H1 (cell line): ENCODE measurements around the gene LY6G6F. TPM values are rescaled to one million over a fixed set of nuclear protein-coding genes. Genes with fewer than 3 reads are reported as not detected.

Experiments used
- ASH2L ChIP-seq: fragments of 200-600, 300-600 bp; sonication (generic); IDR thresholded peaks from one replicate; pipeline ENCODE4 v1.7.1; 2017; ENCODE audit warnings: low read length
- BACH1 ChIP-seq: IDR thresholded peaks from 2 replicates; pipeline ENCODE4 v1.6.1; 2012; ENCODE audit warnings: low read length, improper control_type of control experiment
- CREB1 ChIP-seq: IDR thresholded peaks from 2 replicates; pipeline ENCODE4 v1.6.1; 2012; ENCODE audit warnings: inconsistent platforms
- CTBP2 ChIP-seq: IDR thresholded peaks from 2 replicates; pipeline ENCODE4 v1.7.0; 2011; ENCODE audit warnings: borderline replicate concordance, mild to moderate bottlenecking, moderate library complexity, mixed read lengths, low read length; ENCODE audit not compliant: insufficient read depth, insufficient read length
- EP300 ChIP-seq, 2 experiments: IDR thresholded peaks; 1 replicate in 1 of 2; 2 replicates in 1 of 2; pipeline ENCODE4 v1.6.1; 2011 to 2012; ENCODE audit warnings: low read depth in 2 of 2, low read length in 2 of 2, mild to moderate bottlenecking in 2 of 2, borderline replicate concordance in 1 of 2, inconsistent platforms in 1 of 2, moderate library complexity in 1 of 2
- GTF2F1 ChIP-seq: IDR thresholded peaks from 2 replicates; pipeline ENCODE4 v1.6.1; 2012; ENCODE audit warnings: low read depth, low read length, improper control_type of control experiment, borderline replicate concordance
- NRF1 ChIP-seq: IDR thresholded peaks from 2 replicates; pipeline ENCODE4 v1.6.1; 2011; ENCODE audit warnings: mild to moderate bottlenecking, low read depth, low read length, improper control_type of control experiment
- RFX5 ChIP-seq: IDR thresholded peaks from 2 replicates; pipeline ENCODE4 v1.6.1; 2011; ENCODE audit warnings: low read depth, low read length, improper control_type of control experiment, borderline replicate concordance
- SAP30 ChIP-seq: fragments of 300-600 bp; sonication (generic); IDR thresholded peaks from 2 replicates; pipeline ENCODE4 v1.7.1; 2012; ENCODE audit warnings: low read length, moderate library complexity, mild to moderate bottlenecking, inconsistent platforms; ENCODE audit not compliant: insufficient read depth, insufficient replicate concordance
- SIX5 ChIP-seq: IDR thresholded peaks from 2 replicates; pipeline ENCODE4 v1.6.1; 2011; ENCODE audit warnings: mild to moderate bottlenecking, low read depth, low read length
- SP1 ChIP-seq: IDR thresholded peaks from 2 replicates; pipeline ENCODE4 v1.6.1; 2011; ENCODE audit warnings: low read depth, low read length
- TAF7 ChIP-seq: optimal IDR thresholded peaks from 2 replicates; pipeline ENCODE3; 2011; ENCODE audit warnings: low read depth, mild to moderate bottlenecking, inconsistent platforms, low read length, moderate library complexity, borderline replicate concordance
- TBP ChIP-seq: IDR thresholded peaks from 2 replicates; pipeline ENCODE4 v1.6.1; 2011; ENCODE audit warnings: low read depth, low read length, improper control_type of control experiment
- TCF12 ChIP-seq: IDR thresholded peaks from 2 replicates; pipeline ENCODE4 v1.6.1; 2011; ENCODE audit warnings: low read depth, mild to moderate bottlenecking, low read length
- TEAD4 ChIP-seq: IDR thresholded peaks from 2 replicates; pipeline ENCODE4 v1.6.1; 2012; ENCODE audit warnings: low read depth, low read length, inconsistent platforms, mixed read lengths
- YY1 ChIP-seq: IDR thresholded peaks from 2 replicates; pipeline ENCODE4 v1.6.1; 2011; ENCODE audit warnings: low read depth, mild to moderate bottlenecking, low read length
- ZNF274 ChIP-seq: IDR thresholded peaks from 2 replicates; pipeline ENCODE4 v1.7.0; 2012; ENCODE audit warnings: low read length, borderline replicate concordance; ENCODE audit errors: extremely low read depth
- polyA plus RNA-seq, 7 experiments: library from polyadenylated mRNA; depleted of rRNA in 3 of 7; stranded (reverse) in 5 of 7; unstranded in 2 of 7; fragments of >200 nt in 5 of 7; fragments of 200-250 nt in 2 of 7; gene quantifications; 1 replicate in 5 of 7; 2 replicates in 1 of 7; 4 replicates in 1 of 7; pipeline versions ENCODE4 v1.2.1 to v1.2.3, GENCODE V29; 2011 to 2013; ENCODE audit warnings: missing spikeins in 2 of 7, mixed read lengths in 2 of 7
- total RNA-seq: library from RNA; stranded (reverse); fragmentation: NEBNext Ultra II Directional; extraction: Animal tissue kit (Norgen Biotek cat#: 25700); gene quantifications from 2 replicates; pipeline ENCODE4 v1.2.1, GENCODE V29; 2021
- TF ChIP-seq, protein P1 (sequence below), 3 experiments: IDR thresholded peaks; 1 replicate in 2 of 3; 2 replicates in 1 of 3; pipeline versions ENCODE4 v1.5.1 to v1.6.1; 2011; ENCODE audit warnings: low read length in 3 of 3, mild to moderate bottlenecking in 3 of 3, inconsistent platforms in 2 of 3, low read depth in 1 of 3, moderate library complexity in 1 of 3; ENCODE audit not compliant: insufficient read depth in 1 of 3; ENCODE audit errors: control extremely low read depth in 1 of 3
- TF ChIP-seq, protein P2 (sequence below): IDR thresholded peaks from 2 replicates; pipeline ENCODE4 v1.6.1; 2011; ENCODE audit warnings: low read length, improper control_type of control experiment
- TF ChIP-seq, protein P3 (sequence below): IDR thresholded peaks from 2 replicates; pipeline ENCODE4 v1.6.1; 2012; ENCODE audit warnings: inconsistent platforms

The LY6G6F gene
- total and polyA plus RNA-seq, 2 of the 8 experiments (the other 6 are each of a cell fraction or from before 2014, with no cell fraction given), result not detected

DNA sequence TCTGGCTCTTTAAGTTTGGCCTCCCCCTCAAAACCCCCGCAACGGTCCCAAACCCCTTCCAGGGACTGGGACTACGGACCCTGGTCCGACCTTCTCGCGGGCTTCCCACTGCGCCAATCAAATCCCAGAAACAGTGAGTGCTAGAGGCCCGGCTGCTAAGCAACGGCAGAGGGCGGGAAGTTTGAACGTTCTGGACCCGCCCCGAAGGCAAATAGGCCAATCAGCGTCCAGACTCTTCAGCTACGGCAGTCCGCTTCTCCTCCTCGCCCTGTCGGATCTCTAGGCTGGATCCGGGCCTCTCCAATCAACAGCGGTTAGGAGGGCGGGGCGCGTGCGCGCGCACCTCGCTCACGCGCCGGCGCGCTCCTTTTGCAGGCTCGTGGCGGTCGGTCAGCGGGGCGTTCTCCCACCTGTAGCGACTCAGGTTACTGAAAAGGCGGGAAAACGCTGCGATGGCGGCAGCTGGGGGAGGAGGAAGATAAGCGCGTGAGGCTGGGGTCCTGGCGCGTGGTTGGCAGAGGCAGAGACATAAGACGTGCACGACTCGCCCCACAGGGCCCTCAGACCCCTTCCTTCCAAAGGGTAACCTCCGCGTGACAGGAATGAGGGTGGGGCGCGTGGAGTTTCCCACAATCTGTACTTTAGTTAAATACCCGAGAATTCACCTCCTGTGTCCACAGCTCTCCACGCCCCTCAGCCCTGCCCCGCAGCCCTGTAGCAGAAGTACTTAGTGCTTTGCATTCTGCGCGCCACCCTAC lies 33.2 kb downstream of the LY6G6F start, which contains the start of gene MSH5 (continued):
- TF ChIP-seq, protein P1, sequence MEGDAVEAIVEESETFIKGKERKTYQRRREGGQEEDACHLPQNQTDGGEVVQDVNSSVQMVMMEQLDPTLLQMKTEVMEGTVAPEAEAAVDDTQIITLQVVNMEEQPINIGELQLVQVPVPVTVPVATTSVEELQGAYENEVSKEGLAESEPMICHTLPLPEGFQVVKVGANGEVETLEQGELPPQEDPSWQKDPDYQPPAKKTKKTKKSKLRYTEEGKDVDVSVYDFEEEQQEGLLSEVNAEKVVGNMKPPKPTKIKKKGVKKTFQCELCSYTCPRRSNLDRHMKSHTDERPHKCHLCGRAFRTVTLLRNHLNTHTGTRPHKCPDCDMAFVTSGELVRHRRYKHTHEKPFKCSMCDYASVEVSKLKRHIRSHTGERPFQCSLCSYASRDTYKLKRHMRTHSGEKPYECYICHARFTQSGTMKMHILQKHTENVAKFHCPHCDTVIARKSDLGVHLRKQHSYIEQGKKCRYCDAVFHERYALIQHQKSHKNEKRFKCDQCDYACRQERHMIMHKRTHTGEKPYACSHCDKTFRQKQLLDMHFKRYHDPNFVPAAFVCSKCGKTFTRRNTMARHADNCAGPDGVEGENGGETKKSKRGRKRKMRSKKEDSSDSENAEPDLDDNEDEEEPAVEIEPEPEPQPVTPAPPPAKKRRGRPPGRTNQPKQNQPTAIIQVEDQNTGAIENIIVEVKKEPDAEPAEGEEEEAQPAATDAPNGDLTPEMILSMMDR (IDR thresholded peaks at IDR 0.05; ENCODE audit: control extremely low read depth in 1 of 3, insufficient read depth in 1 of 3, low read depth in 1 of 3, low read length in 3 of 3), result no peak
- 0 out of 2 replicates have a peak, but pooled peaks have one; percentile 11 for TF ChIP-seq TEAD4
- TF ChIP-seq YY1, result peak; percentile 90
- TF ChIP-seq TCF12, result peak; percentile 82; the same call in 1 of the 2 replicates
- TF ChIP-seq GTF2F1, result peak; percentile 53; the same call in 1 of the 2 replicates
- TF ChIP-seq ASH2L, result peak; percentile 63
- TF ChIP-seq SAP30, result no peak
- TF ChIP-seq BACH1, result no peak
- no peak for TF ChIP-seq CTBP2
- peak; percentile 90 for TF ChIP-seq SP1
- no peak for TF ChIP-seq ZNF274
- TF ChIP-seq, protein P2, sequence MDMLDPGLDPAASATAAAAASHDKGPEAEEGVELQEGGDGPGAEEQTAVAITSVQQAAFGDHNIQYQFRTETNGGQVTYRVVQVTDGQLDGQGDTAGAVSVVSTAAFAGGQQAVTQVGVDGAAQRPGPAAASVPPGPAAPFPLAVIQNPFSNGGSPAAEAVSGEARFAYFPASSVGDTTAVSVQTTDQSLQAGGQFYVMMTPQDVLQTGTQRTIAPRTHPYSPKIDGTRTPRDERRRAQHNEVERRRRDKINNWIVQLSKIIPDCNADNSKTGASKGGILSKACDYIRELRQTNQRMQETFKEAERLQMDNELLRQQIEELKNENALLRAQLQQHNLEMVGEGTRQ, result peak; percentile 29; the same call in 1 of the 2 replicates
- TF ChIP-seq NRF1, result peak; percentile 63
- peak; percentile 69 for TF ChIP-seq TBP
- TF ChIP-seq, protein P3, sequence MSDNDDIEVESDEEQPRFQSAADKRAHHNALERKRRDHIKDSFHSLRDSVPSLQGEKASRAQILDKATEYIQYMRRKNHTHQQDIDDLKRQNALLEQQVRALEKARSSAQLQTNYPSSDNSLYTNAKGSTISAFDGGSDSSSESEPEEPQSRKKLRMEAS, result peak; percentile 100
- no peak for TF ChIP-seq SIX5
- TF ChIP-seq TAF7, result no peak
- peak; percentile 53; the same call in 1 of the 2 replicates for TF ChIP-seq CREB1
- peak in 1 of 2 experiments; percentile 35; a peak in 1 of 3 replicates for TF ChIP-seq EP300 (IDR thresholded peaks at IDR 0.05; ENCODE audit: borderline replicate concordance in 1 of 2, low read depth in 2 of 2, low read length in 2 of 2)
- 0 out of 2 replicates have a peak, but pooled peaks have one; percentile 28 for TF ChIP-seq RFX5
